GM12891 (cell line): Measurements from ENCODE around the gene DLGAP1.

Source experiments
- POLR2A ChIP-seq: IDR thresholded peaks from 2 replicates; pipeline ENCODE4 v1.6.1; 2011; ENCODE audit warnings: low read depth, low read length, control low read depth
- TAF1 ChIP-seq: IDR thresholded peaks from 2 replicates; pipeline ENCODE4 v1.6.1; 2011; ENCODE audit warnings: low read depth, low read length, control low read depth

GRCh38 chr18:3867864-3868311 lies 587.2 kb downstream of the DLGAP1 start:
- TF ChIP-seq TAF1 (no peak), POLR2A (no peak)
